Stimulated activated naive CD8-positive, alpha-beta T cell treated with anti-CD3 and anti-CD28 coated beads, Interleukin-15, Interleukin-2, amounts not matched to agents 100 ng/mL and 50 ng/mL, for 24 hours (primary cell): ENCODE measurements around the gene PRDX1.
"Not testable (repeated sequence)": the region's sequence is repeated elsewhere in the genome, so short reads cannot be mapped to it uniquely, and the experiment has no call there.

Source experiments
- H3K27ac Mint-ChIP-seq: one replicate; pipeline ENCODE4 v1.8.0; 2021; ENCODE audit warnings: mild to moderate bottlenecking, mixed read lengths
- H3K27me3 Mint-ChIP-seq: one replicate; pipeline ENCODE4 v1.8.0; 2021; ENCODE audit warnings: mixed read lengths
- H3K36me3 Mint-ChIP-seq: one replicate; pipeline ENCODE4 v1.8.0; 2021; ENCODE audit warnings: low read depth, mixed read lengths
- H3K4me1 Mint-ChIP-seq: one replicate; pipeline ENCODE4 v1.8.0; 2021; ENCODE audit warnings: low read depth, mixed read lengths
- H3K4me3 Mint-ChIP-seq: one replicate; pipeline ENCODE4 v1.8.0; 2021; ENCODE audit warnings: mild to moderate bottlenecking, mixed read lengths
- H3K9me3 Mint-ChIP-seq: one replicate; pipeline ENCODE4 v1.8.0; 2021; ENCODE audit warnings: mixed read lengths

PRDX1 gene

DNA sequence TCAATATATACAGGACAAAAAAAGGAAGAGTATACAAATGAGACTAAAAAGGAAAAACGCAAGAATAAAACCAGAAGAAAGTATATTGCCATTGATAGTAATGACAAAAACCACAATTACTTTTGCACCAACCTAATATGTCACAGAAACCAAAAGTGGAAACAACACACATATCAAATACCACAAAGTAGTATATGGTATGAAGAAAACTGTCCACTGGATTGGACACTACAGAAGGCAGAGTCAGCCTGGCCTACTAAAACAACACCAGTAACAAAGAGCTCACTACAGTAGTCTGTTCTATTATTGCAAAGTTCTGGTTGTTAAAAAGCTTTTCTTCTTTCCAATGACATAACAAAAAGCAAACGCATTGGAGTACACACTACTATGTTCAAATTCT, 48.4 kb downstream of the PRDX1 start:
- H3K36me3 Mint-ChIP-seq: no peaks in the 10 kb centered on the region
- H3K4me3 Mint-ChIP-seq: no peak overlapping the region
- no peak overlapping the region for H3K27ac Mint-ChIP-seq
- no peaks in the 10 kb centered on the region for H3K27me3 Mint-ChIP-seq
- H3K9me3 Mint-ChIP-seq: no peaks in the 10 kb centered on the region
- peaks cover 10% of the 10 kb centered on the region for H3K4me1 Mint-ChIP-seq

DNA sequence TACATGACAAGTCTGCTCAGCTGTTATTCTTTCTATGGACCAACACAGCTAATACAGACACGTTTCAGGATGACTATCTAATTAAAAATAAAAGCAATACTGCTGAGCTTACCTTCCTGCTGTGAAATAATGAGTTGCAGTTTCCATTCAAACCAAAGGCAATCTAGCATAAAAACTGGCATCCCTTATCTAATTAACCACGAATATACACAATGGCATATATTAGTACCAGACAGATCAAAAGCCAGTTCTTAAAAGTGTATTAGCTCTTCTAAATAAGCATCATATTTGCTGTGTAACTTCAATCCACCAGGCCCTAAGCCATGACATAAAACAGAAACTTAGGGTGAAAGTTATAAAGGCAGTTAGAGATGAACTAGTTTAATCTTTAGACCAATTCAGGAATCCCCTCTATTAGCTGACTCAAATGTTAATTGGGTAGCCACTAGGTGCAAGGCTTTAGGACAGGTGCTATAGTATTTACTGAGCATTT, 51.3 kb downstream of the PRDX1 start:
- no peaks in the 10 kb centered on the region for H3K36me3 Mint-ChIP-seq
- no peaks in the 10 kb centered on the region for H3K9me3 Mint-ChIP-seq
- no peak overlapping the region for H3K4me3 Mint-ChIP-seq
- peaks cover 10% of the 10 kb centered on the region for H3K4me1 Mint-ChIP-seq
- H3K27ac Mint-ChIP-seq: no peak overlapping the region
- H3K27me3 Mint-ChIP-seq: no peaks in the 10 kb centered on the region

DNA sequence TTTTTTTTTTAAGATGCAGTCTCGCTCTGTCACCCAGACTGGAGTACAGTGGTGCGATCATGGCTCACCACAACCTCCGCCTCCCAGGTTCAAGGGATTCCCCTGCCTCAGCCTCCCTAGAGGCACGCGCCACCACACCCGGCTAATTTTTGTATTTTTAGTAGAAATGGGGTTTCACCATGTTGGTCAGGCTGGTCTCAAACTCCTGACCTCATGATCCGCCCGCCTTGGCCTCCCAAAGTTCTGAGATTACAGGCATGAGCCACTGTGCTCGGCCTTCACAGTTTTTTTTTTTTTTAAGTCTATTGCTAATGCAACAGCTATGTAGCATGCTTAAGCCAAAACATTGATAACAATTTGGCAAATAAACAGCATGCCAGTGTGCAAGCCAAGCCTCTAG, 54.3 kb downstream of the PRDX1 start:
- not testable (repeated sequence) for H3K27ac Mint-ChIP-seq, H3K9me3 Mint-ChIP-seq, H3K4me3 Mint-ChIP-seq, H3K4me1 Mint-ChIP-seq, H3K36me3 Mint-ChIP-seq, H3K27me3 Mint-ChIP-seq

DNA sequence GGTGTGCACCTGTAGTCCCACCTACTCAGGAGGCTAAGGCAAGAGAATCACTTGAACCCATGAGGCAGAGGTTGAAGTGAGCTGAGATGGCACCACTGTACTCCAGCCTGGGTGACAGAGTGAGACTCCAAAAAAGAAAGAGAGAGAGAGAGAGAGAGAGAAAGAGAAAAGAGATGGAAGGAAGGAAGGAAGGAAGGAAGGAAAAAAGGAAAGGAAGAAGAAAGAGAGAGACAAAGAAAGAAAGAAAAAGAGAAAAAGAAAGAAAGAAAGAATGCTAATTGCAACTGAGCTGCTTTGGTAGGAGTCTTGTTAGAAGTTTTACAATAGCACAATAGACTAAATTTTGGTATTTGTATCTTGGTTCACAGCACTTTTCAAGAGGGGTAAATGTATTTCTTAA, 56.4 kb downstream of the PRDX1 start:
- H3K27ac Mint-ChIP-seq: no peak overlapping the region
- H3K36me3 Mint-ChIP-seq: no peaks in the 10 kb centered on the region
- no peak overlapping the region for H3K4me3 Mint-ChIP-seq
- no peaks in the 10 kb centered on the region for H3K27me3 Mint-ChIP-seq
- no peaks in the 10 kb centered on the region for H3K9me3 Mint-ChIP-seq
- H3K4me1 Mint-ChIP-seq: peaks cover 2% of the 10 kb centered on the region
